HEK293T (cell line): ENCODE results near the gene PRR11.
"Not testable (repeated sequence)": the region's sequence is repeated elsewhere in the genome, so short reads cannot be mapped to it uniquely, and the experiment has no call there.

Experiments
- ARNT ChIP-seq: fragments of 450-650 bp; IDR thresholded peaks from 2 replicates; pipeline ENCODE4 v1.6.1; 2017; ENCODE audit warnings: mild to moderate bottlenecking
- BHLHE40 ChIP-seq: fragments of 450-650 bp; IDR thresholded peaks from 2 replicates; pipeline ENCODE4 v1.6.1; 2016; ENCODE audit warnings: mild to moderate bottlenecking, moderate library complexity, borderline replicate concordance
- ELF4 ChIP-seq: fragments of 450-650 bp; IDR thresholded peaks from 2 replicates; pipeline ENCODE4 v1.6.1; 2017; ENCODE audit warnings: antibody characterized with exemption
- FOXA1 ChIP-seq: fragments of 450-650 bp; IDR thresholded peaks from 2 replicates; pipeline ENCODE4 v1.6.1; 2016; ENCODE audit warnings: mild to moderate bottlenecking
- FOXK2 ChIP-seq: fragments of 450-650 bp; IDR thresholded peaks from 2 replicates; pipeline ENCODE4 v1.6.1; 2016; ENCODE audit warnings: mild to moderate bottlenecking
- FOXM1 ChIP-seq: fragments of 450-650 bp; IDR thresholded peaks from 2 replicates; pipeline ENCODE4 v1.6.1; 2017; ENCODE audit warnings: mild to moderate bottlenecking, borderline replicate concordance
- L3MBTL2 ChIP-seq: fragments of 450-650 bp; conservative IDR thresholded peaks from 2 replicates; pipeline ENCODE4 v1.6.1; 2016; ENCODE audit warnings: mild to moderate bottlenecking
- LEF1 ChIP-seq: fragments of 450-650 bp; IDR thresholded peaks from 2 replicates; pipeline ENCODE4 v1.6.1; 2017; ENCODE audit warnings: mild to moderate bottlenecking, borderline replicate concordance
- SP1 ChIP-seq: fragments of 450-650 bp; IDR thresholded peaks from 2 replicates; pipeline ENCODE4 v1.6.1; 2017
- SUZ12 ChIP-seq: fragments of 450-650 bp; IDR thresholded peaks from 2 replicates; pipeline ENCODE4 v1.6.1; 2016; ENCODE audit warnings: mild to moderate bottlenecking
- ZNF384 ChIP-seq: fragments of 450-650 bp; IDR thresholded peaks from 2 replicates; pipeline ENCODE4 v1.6.1; 2016
- TF ChIP-seq, protein P1 (sequence below): fragments of 450-650 bp; IDR thresholded peaks from 2 replicates; pipeline ENCODE4 v1.6.1; 2016

GRCh38 chr17:59138339-59138738 is 17.2 kb upstream of the PRR11 start:
- not testable (repeated sequence) for TF ChIP-seq FOXA1, LEF1, SP1, FOXK2, ELF4, FOXM1, ARNT, ZNF384, BHLHE40, L3MBTL2, SUZ12
- TF ChIP-seq, protein P1, sequence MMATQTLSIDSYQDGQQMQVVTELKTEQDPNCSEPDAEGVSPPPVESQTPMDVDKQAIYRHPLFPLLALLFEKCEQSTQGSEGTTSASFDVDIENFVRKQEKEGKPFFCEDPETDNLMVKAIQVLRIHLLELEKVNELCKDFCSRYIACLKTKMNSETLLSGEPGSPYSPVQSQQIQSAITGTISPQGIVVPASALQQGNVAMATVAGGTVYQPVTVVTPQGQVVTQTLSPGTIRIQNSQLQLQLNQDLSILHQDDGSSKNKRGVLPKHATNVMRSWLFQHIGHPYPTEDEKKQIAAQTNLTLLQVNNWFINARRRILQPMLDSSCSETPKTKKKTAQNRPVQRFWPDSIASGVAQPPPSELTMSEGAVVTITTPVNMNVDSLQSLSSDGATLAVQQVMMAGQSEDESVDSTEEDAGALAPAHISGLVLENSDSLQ = not testable (repeated sequence)
